NOMO-1 treated with DMSO at 0.1 percent for 48 hours (cell line): ENCODE data around the gene DDX39A.
"Not testable (repeated sequence)": the region's sequence is repeated elsewhere in the genome, so short reads cannot be mapped to it uniquely, and the experiment has no call there.

Source experiments
- DNase-seq: peaks from one replicate; lab custom pipeline; 2025; ENCODE audit not compliant: unreplicated experiment; lab: John Stamatoyannopoulos, UW

DDX39A gene

GRCh38 chr19:14391156-14391821, 27.9 kb downstream of the DDX39A start:
- no peak for DNase-seq

DNA sequence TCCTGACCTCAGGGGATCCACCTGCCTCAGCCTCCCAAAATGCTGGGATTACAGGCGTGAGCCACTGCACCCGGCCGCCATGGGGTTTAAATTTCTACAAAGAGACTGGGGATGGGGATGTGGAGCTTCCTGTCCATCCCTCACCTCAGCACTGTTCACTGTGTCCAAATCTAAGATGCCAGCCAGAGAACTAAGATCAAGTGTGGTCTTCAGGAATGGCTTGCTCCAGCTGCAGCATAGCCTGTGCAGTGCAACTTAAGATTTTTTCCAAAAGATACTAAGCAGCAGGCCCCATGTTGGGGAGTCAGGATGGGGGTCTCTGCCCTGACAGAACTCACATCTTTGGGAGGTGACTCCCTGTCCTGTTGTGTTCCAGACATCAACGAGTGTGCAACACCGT, 28.6 kb downstream of the DDX39A start:
- no peak for DNase-seq

DNA sequence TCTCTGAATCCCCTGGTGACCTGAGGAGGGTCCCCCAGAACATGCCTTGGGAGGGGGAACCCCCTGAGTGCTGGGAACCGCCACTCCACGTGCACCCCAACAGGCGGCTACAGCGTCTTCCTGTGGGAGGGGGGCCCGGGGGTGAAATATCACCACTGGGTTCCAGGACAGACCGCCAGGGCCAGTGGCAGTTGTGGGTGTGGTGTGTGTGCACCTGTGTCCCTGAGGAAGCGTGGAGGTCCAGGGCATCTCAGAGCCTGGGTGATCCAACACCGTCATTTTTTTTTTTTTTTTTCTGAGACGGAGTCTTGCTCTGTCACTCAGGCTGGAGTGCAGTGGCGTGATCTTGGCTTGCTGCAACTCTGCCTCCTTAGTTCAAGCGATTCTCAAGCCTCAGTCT, 33.6 kb downstream of the DDX39A start:
- DNase-seq, result no peak

GRCh38 chr19:14383661-14384555, 35.2 kb downstream of the DDX39A start:
- peak; percentile 82 for DNase-seq

- peak; percentile 61 for DNase-seq
Observed at GRCh38 chr19:14381689-14382474, 37.3 kb downstream of the DDX39A start.

- DNase-seq, result no peak
Observed at GRCh38 chr19:14379294-14380065, 39.7 kb downstream of the DDX39A start.

- no peak for DNase-seq
Observed at GRCh38 chr19:14378890-14379289, 40.3 kb downstream of the DDX39A start.

DNA sequence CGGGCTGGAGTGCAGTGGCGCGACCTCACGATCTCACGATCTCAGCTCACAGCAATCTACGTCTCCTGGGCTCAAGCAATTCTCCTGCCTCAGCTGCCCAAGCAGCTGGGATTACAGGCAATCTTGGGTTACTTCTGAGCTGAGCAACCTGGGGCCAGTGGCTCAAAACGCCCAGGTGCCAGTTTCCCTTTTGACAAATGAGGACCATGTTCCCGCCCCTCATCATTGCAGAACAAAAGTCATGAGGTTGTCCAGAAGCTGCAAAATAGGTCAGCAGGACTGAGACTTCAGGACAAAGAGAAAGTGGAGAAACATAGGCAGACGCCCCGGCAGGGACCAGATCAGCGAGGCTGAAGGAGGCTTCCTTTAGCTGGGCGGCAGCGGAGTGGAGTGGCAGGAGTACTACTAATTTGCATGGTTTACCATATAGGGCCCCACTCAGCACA, 41.2 kb downstream of the DDX39A start:
- DNase-seq, result no peak

GRCh38 chr19:14375582-14376291, 43.4 kb downstream of the DDX39A start:
- peak; percentile 42 for DNase-seq

DNA sequence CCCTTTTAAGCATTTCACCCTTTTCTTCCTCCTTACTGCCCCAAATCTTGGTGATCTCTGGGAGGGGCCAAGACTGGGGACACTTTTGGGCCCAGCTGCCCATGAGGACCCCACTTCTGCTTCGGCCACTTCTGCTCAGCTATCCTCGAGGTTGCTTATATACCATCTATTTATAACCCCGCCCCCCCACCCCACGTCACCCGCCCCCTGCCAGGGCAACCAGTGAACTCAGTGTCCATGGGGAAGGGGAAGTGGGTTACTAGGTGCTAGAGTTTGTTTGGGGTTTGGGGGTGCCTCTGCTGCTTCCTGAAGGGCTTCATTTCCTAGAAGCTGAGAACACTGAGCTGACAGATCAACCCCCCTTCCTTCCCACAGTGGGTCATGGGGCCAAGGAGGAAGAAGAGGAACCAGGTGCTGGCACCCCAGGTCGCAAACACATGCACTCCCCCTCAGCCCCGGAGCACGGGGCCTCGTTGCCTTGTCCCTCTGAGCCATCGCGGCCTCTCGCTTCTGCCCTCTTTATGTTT, 44.0 kb downstream of the DDX39A start:
- peak; percentile 91 for DNase-seq

DNA sequence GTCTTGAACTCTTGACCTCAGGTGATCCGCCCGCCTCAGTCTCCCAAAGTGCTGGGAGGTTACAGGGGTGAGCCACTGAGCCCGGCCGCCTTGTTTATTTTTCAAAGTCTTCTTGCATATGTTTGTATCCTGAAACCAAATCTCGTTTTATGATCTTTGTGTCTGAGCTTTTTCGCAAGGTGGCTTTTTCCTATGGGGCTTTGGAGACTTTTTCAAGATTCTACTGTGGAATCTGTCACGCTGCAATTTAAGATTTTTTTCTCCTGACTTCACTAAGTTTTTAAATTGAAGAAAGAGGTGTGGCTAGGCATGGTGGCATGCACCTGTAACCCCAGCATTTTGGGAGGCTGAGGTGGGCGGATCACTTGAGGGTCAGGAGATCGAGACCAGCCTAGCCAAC, 44.8 kb downstream of the DDX39A start:
- DNase-seq, result not testable (repeated sequence)

DNA sequence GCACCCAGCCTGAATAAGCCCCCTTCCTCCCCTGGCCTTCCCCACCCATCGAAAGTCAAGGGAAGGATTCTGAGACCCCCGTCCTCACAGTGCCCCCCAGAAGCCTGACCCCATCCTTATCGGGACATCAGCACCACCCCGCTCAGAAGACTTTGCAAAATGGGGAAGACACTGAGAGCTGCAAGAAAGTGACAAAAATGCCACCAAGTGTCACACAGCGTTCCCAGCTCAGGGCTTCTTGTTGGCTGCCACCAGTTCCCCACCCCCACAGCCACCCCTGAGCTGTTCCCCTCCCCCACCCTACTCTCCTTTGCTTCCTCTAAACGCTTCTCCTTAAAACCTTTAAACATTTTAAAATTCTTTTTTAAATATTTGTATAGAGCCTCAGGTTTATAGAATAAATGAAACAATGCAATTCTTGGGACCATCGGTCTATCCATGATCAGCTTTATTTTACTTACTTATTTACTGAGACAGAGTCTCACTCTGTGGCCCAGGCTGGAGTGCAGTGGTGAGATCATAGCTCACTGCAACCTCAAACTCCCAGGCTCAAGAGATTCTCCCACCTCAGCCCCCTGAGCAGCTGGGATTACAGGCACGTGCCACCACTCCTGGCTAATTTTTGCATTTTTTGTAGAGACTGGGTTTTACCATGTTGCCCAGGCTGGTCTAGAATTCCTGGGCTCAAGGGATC, 46.6 kb downstream of the DDX39A start:
- peak; percentile 29 for DNase-seq

DNA sequence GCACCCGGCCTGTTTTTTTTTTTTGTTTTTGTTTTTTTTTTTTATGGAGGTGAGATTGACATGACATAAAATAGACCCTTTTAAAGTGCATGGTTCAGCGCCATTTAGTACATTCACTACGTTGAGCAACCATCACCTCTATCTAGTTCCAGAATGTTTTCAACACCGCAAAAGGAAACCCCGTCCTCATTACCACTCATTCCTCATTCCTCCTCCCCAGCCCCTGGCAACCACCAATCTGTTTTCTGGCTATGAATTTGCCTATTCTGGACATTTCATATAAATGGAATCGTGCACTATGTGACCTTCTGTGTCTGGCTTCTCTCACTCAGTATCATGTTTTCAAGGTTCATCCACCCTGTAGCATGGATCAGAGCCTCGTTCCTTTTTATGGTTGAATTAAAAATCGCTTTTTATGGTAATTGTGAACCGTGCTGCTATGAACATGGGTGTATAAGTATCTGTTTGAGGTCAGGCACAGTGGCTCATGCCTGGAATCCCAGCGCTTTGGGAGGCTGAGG, 47.8 kb downstream of the DDX39A start:
- DNase-seq, result peak; percentile 18

DNA sequence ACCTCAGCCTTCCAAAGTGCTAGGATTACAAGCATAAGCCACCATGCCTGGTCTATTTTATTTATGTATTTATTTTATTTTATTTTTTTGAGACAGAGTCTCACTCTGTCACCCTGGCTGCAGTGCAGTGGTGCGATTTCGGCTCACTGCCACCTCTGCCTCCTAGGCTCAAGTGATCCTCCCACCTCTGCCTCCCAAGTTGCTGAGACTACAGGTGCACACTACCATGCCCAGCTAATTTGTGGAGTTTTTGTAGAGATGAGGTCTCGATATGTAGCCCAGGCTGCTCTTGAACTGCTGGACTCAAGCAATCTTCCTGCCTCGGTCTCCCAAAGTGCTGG, 48.2 kb downstream of the DDX39A start:
- no peak for DNase-seq

GRCh38 chr19:14370169-14370939, 48.8 kb downstream of the DDX39A start:
- DNase-seq, result peak; percentile 69

DNA sequence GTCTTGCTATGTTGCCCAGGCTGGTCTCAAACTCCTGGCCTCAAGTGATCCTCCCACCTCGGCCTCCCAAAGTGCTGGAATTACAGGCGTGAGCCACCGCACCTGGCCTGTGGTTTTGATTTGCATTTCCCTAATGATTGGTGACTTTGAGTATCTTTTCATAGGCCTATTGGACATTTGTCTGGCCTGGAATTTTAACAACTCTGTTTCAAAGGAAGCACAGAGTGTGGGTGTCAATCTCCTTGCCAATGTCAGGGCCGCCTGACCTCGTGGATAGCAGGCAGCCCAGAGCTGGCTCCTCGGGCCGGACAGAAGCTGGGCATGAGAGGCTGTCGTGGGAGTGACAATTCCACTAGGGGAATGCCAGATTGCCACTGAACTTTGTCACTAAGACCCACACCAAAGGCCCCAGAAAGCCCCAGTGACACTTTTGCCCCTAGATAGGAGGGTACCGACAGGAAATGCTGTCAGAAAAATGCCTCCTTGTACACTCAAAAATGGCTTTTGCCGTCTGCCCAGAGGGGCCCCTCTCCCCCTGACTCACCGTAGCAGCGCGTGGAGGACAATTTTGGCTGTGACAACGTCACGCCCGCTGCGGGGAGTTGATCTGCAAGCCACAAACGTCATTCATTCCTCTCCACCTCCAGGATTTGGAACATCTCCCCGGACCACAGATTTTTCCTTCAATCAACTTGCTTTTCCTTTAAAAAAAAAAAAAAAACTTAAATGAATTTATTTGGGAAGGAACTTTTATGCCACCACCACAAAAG, 49.6 kb downstream of the DDX39A start:
- DNase-seq, result peak; percentile 31

GRCh38 chr19:14368011-14368513, 51.1 kb downstream of the DDX39A start:
- peak; percentile 88 for DNase-seq
